Body of pancreas (tissue), 4 donors: ENCODE data around the gene UBN2. TPM values are rescaled to one million over a fixed set of nuclear protein-coding genes. Genes with fewer than 3 reads are reported as not detected.

ENCODE experiments used
- ATAC-seq: fragments of 150-250 bp; one replicate; pipeline ENCODE4 v1.9.1; 2016
- DNase-seq, 4 donors: peaks; one replicate each; pipeline ENCODE4 v3.0.0-alpha.2; 2019
- H3K27ac ChIP-seq, 4 donors: fragments of 200-600 bp; sonication (generic); 1 replicate in 3 of 4; 2 replicates in 1 of 4; pipeline versions ENCODE4 v1.5.1 to v1.6.1; 2016 to 2019; ENCODE audit warnings: mild to moderate bottlenecking in 1 of 4, mixed read lengths in 1 of 4, moderate library complexity in 1 of 4
- H3K27me3 ChIP-seq, 2 donors: fragments of 200-600 bp; sonication (generic); one replicate each; pipeline ENCODE4 v1.6.0; 2016; ENCODE audit warnings: mild to moderate bottlenecking in 1 of 2
- H3K36me3 ChIP-seq, 2 donors: fragments of 200-600 bp; sonication (generic); replicated peaks in 1 of 2; 2 replicates each; pipeline ENCODE4 v1.5.1; 2016; ENCODE audit warnings: low read depth in 2 of 2; ENCODE audit not compliant: insufficient read depth in 1 of 2
- H3K4me1 ChIP-seq: fragments of 200-600 bp; sonication (generic); one replicate; pipeline ENCODE4 v1.6.0; 2016
- H3K4me3 ChIP-seq, 2 donors: fragments of 200-600 bp; sonication (generic); 1 replicate in 1 of 2; 2 replicates in 1 of 2; pipeline ENCODE4 v1.5.1; 2016 to 2019
- H3K9me3 ChIP-seq, 3 donors: fragments of 200-600 bp; sonication (generic); 1 replicate in 2 of 3; 2 replicates in 1 of 3; pipeline ENCODE4 v1.5.1; 2016
- CTCF ChIP-seq, 7 experiments: fragments of 450-650 bp in 4 of 7; fragments of 200-600 bp in 3 of 7; sonication (generic) in 3 of 7; IDR thresholded peaks; one replicate each; pipeline ENCODE4 v1.5.1; 2016 to 2019; ENCODE audit warnings: antibody characterized with exemption in 7 of 7
- POLR2A ChIP-seq, 3 donors: fragments of 450-650 bp; IDR thresholded peaks; one replicate each; pipeline ENCODE4 v1.6.1; 2016; ENCODE audit warnings: antibody characterized with exemption in 3 of 3, mild to moderate bottlenecking in 2 of 3
- WGBS, 2 donors: methylation state at CpG; one replicate each; pipeline ENCODE4 v1.1.5; 2017; 5-methylcytosine and 5-hydroxymethylcytosine counted together
- intact Hi-C: fragments of 100-400 bp; cut with DNase I; formaldehyde crosslinking; loops from one replicate; pipeline ENCODE4 v1.15.1; 2023
- total RNA-seq, 2 donors: library from RNA; depleted of rRNA; stranded (reverse); fragments of >200 nt; gene quantifications; one replicate each; pipeline ENCODE4 v1.1.0, GENCODE V29; 2016

UBN2 gene
- total RNA-seq, 2 donors from 2014 or later: 14.0 to 15.5 TPM

GRCh38 chr7:139340037-139340807, 109.2 kb downstream of the UBN2 start:
- peak; percentile 61 to 92 (median 85) for TF ChIP-seq CTCF (IDR thresholded peaks at IDR 0.05)
- peak; percentile 38 to 61 (median 60) for TF ChIP-seq POLR2A (IDR thresholded peaks at IDR 0.05)
- ATAC-seq (peak; percentile 82), DNase-seq (peak; percentile 98 to 100 (median 98))
- intact Hi-C loops: no loop called here
- WGBS, 2 donors: 1 to 7% methylated on average over 16 to 66 of the region's 66 CpGs
- H3K27me3 ChIP-seq: no peaks in the 10 kb centered on the region
- no peaks in the 10 kb centered on the region for H3K9me3 ChIP-seq
- H3K27ac ChIP-seq: peak overlapping the region; percentile 100
- peaks cover 22% of the 10 kb centered on the region for H3K4me1 ChIP-seq
- no peaks in the 10 kb centered on the region for H3K36me3 ChIP-seq
- H3K4me3 ChIP-seq: peak overlapping the region in 1 of 2 donors; percentile 0

- no peaks in the 10 kb centered on the region for H3K36me3 ChIP-seq
- TF ChIP-seq CTCF (IDR thresholded peaks at IDR 0.05) (no peak), POLR2A (IDR thresholded peaks at IDR 0.05) (no peak)
- ATAC-seq (peak; percentile 10), DNase-seq (no peak)
- intact Hi-C loops: no loop called here
- 0% methylated on average over 9 of the region's 9 CpGs for WGBS, 2 donors
- peak overlapping the region; percentile 28 to 75 for H3K4me3 ChIP-seq
- peak overlapping the region; percentile 100 for H3K27ac ChIP-seq
- H3K9me3 ChIP-seq: no peaks in the 10 kb centered on the region
- H3K27me3 ChIP-seq: no peaks in the 10 kb centered on the region
- H3K4me1 ChIP-seq: peaks cover 22% of the 10 kb centered on the region
These were observed 109.7 kb downstream of the UBN2 start for GRCh38 chr7:139340808-139341057.

- intact Hi-C loops: no loop called here
- H3K36me3 ChIP-seq: peaks cover 0 to under 1% of the 10 kb centered on the region in 2 donors
- 0 to 2% methylated on average over 14 to 54 of the region's 54 CpGs for WGBS, 2 donors
- DNase-seq (peak; percentile 93 to 96 (median 96)), ATAC-seq (peak; percentile 76)
- TF ChIP-seq CTCF (IDR thresholded peaks at IDR 0.05) (peak in 6 of 7 experiments; percentile 24 to 66 (median 44)), POLR2A (IDR thresholded peaks at IDR 0.05) (peak; percentile 82 to 95 (median 92))
- no peaks in the 10 kb centered on the region for H3K9me3 ChIP-seq
- H3K27ac ChIP-seq: peak within 1 kb of the TSS; percentile 100
- H3K27me3 ChIP-seq: no peaks in the 10 kb centered on the region
- peak within 1 kb of the TSS; percentile 28 to 75 for H3K4me3 ChIP-seq
- H3K4me1 ChIP-seq: peaks cover 22% of the 10 kb centered on the region
These were observed 110.2 kb downstream of the UBN2 start, which contains the start of gene FMC1 for GRCh38 chr7:139341058-139341775. Gene FMC1, plus strand, starts transcription at chr7:139341337. Its CDS starts 48 bp downstream, at chr7:139341385.

GRCh38 chr7:139341776-139342226, 110.8 kb downstream of the UBN2 start:
- intact Hi-C loops: no loop called here
- no peak for ATAC-seq
- 0% methylated on average over 9 of the region's 9 CpGs for WGBS, 2 donors

More at GRCh38 chr7:139341776-139342226, 110.8 kb downstream of the UBN2 start:
- peak overlapping the region; percentile 100 for H3K27ac ChIP-seq
- H3K4me3 ChIP-seq: peak overlapping the region; percentile 28 to 75
- no peaks in the 10 kb centered on the region for H3K9me3 ChIP-seq
- no peaks in the 10 kb centered on the region for H3K27me3 ChIP-seq
- DNase-seq: no peak
- TF ChIP-seq POLR2A (IDR thresholded peaks at IDR 0.05) (peak in 1 of 3 donors; percentile 36), CTCF (IDR thresholded peaks at IDR 0.05) (no peak)
- H3K36me3 ChIP-seq: peaks cover 0 to 6% of the 10 kb centered on the region in 2 donors
- peaks cover 22% of the 10 kb centered on the region for H3K4me1 ChIP-seq
